ENCODE measurements around the gene IREB2. TPM values are rescaled to one million over a fixed set of nuclear protein-coding genes. Genes with fewer than 3 reads are reported as not detected.
A peak's percentile ranks its signal among the peaks of the same experiment; 100 is the strongest.

The IREB2 gene
- total RNA-seq, 2 donors from 2014 or later, result 52.4 to 59.9 TPM

DNA sequence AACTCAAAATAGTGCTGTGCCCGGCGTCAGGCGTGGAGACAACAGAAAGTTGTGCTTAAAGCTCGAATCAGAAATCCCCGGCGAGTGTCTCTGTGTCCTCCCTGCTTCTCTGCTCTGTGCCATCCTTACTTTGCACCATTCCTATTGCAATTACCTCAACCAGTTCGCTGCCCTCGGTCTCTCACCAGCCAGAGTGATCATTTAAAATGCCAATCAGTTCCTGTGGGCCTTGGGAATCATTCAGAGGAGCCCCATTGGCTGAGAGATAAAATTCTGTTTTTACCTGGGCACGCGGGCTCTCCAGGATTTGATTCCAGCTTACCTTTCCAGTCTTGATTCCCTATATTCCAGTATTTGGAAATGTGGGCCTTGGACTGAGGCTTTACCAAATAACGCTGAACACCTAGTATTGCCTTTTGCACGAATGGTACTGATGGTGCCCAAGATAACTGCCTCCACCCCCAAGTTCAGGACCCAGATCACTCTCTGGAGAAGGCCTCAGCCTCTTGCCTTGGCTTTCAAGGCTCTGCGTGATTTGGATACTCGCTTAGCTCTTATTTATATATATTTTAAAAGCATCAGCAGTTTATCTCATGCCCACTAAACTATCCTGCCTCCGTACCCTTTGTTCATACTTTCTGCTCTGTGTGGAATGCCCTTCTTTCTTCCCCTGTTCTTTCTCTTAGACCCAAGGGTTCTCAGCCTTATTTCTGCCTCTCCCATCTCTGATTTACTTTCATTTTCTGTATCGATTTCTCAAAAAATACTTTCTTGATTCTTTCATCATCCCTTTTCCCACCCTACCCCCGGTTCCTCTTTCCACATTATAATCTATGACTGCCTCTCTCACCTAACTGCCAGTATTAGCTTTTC is 103.1 kb downstream of the IREB2 start:
- peak overlapping the region; percentile 86 for H3K27ac ChIP-seq
- peak overlapping the region; percentile 83 for H3K4me3 ChIP-seq
- peaks cover 13% of the 10 kb centered on the region for H3K36me3 ChIP-seq
- TF ChIP-seq, protein P1, sequence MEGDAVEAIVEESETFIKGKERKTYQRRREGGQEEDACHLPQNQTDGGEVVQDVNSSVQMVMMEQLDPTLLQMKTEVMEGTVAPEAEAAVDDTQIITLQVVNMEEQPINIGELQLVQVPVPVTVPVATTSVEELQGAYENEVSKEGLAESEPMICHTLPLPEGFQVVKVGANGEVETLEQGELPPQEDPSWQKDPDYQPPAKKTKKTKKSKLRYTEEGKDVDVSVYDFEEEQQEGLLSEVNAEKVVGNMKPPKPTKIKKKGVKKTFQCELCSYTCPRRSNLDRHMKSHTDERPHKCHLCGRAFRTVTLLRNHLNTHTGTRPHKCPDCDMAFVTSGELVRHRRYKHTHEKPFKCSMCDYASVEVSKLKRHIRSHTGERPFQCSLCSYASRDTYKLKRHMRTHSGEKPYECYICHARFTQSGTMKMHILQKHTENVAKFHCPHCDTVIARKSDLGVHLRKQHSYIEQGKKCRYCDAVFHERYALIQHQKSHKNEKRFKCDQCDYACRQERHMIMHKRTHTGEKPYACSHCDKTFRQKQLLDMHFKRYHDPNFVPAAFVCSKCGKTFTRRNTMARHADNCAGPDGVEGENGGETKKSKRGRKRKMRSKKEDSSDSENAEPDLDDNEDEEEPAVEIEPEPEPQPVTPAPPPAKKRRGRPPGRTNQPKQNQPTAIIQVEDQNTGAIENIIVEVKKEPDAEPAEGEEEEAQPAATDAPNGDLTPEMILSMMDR (IDR thresholded peaks at IDR 0.05), result no peak
- no peaks in the 10 kb centered on the region for H3K27me3 ChIP-seq
- H3K9ac ChIP-seq (ENCODE audit: low read depth in 2 of 2, low read length in 2 of 2), result peak overlapping the region; percentile 78 to 97
- intact Hi-C loops (cut with DNase I), result no loop called here
- no peaks in the 10 kb centered on the region for H3K9me3 ChIP-seq
- no peak for DNase-seq
- H3K4me1 ChIP-seq, result no peaks in the 10 kb centered on the region

DNA sequence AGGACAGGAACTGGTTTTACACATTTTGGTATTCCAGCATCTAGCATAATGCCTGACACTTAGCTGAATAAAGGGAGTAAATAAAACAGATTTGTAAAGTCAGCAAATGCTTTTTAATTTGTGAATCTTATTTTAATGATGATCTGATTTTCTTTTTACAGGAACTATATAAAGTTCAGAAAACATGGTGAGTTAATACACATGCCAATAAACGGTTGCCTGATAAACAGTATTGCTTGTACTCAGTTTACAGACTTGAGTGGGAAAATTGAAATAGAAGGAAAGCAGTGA is 103.7 kb downstream of the IREB2 start:
- Histone ChIP-seq H3K9me3 (no peaks in the 10 kb centered on the region), H3K27ac (peak overlapping the region; percentile 86), H3K36me3 (peaks cover 18% of the 10 kb centered on the region), H3K27me3 (no peaks in the 10 kb centered on the region), H3K4me1 (no peaks in the 10 kb centered on the region), H3K9ac (ENCODE audit: low read depth in 2 of 2, low read length in 2 of 2) (peak overlapping the region in 1 of 2 donors; percentile 97), H3K4me3 (peak overlapping the region; percentile 83)
- no peak for DNase-seq
- TF ChIP-seq, protein P1 (IDR thresholded peaks at IDR 0.05), result no peak
- intact Hi-C loops (cut with DNase I), result no loop called here

DNA sequence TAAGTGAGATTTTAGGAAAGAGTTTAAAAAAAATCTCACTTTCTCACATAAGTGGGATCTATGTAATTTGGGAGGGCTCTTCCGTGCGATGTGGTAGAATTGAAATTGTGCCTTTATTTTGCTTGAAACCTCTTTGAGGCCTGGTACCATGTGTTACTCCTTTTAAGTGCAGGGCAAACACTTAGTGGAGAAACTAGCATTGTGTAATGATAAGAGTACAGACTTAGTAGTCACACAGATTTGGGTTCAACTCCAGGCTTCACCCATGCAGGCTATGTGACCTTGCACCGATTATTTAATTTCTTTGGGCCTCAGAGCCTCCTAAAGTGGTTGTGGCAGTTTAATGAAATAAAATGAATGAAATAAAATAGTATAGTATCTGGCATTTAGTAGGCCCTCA is 104.6 kb downstream of the IREB2 start:
- TF ChIP-seq, protein P1 (IDR thresholded peaks at IDR 0.05), result no peak
- intact Hi-C loops (cut with DNase I), result no loop called here
- peaks cover 28% of the 10 kb centered on the region for H3K36me3 ChIP-seq

DNA sequence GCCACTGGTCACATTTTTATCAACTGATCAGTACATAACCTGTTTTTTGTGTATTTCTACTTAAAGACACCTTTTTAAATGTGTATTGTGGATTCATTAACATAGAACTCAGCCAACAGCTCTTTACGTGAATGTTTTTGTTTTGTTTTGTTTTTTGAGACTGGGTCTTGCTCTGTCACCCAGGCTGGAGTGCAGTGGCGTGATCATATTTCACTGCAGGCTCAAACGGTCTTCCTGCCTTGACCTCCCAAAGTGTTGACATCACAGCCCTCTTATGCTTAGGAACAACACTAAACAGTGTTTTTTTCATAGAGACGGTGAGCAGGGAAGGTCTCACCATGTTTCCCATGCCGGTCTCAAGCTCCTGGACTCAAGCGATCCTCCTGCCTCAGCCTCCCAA is 112.2 kb downstream of the IREB2 start:
- Histone ChIP-seq H3K9me3 (no peaks in the 10 kb centered on the region), H3K36me3 (peaks cover 25% of the 10 kb centered on the region), H3K4me3 (no peak overlapping the region), H3K27ac (no peak overlapping the region), H3K27me3 (no peaks in the 10 kb centered on the region), H3K9ac (ENCODE audit: low read depth in 2 of 2, low read length in 2 of 2) (no peak overlapping the region), H3K4me1 (no peaks in the 10 kb centered on the region)
- TF ChIP-seq, protein P1 (IDR thresholded peaks at IDR 0.05), result no peak
- DNase-seq, result no peak
- intact Hi-C loops (cut with DNase I), result no loop called here

More for the DNA sequence above, 104.6 kb downstream of the IREB2 start:
- Histone ChIP-seq H3K4me1 (no peaks in the 10 kb centered on the region), H3K27ac (no peak overlapping the region), H3K9me3 (no peaks in the 10 kb centered on the region), H3K27me3 (no peaks in the 10 kb centered on the region), H3K9ac (ENCODE audit: low read depth in 2 of 2, low read length in 2 of 2) (no peak overlapping the region), H3K4me3 (no peak overlapping the region)
- no peak for DNase-seq

DNA sequence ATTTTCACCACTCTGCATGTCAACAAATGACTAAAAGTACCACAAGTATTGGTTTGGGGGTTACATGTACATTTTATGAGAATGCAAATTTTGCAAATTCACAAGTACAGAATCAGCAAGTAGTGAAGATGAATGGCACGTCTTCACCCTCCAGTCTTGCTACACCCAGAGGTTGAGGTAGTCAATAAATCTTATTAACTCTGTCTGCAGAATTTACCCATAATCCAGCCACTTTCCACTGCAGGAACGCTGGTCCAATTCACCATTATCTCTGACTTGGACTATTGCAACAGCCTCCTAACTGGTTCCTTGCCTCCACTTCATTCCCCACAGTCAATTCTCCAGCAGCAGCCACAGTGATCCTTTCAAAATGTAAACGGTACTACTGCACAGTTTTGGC is 112.8 kb downstream of the IREB2 start:
- Histone ChIP-seq H3K27me3 (no peaks in the 10 kb centered on the region), H3K36me3 (peaks cover 19% of the 10 kb centered on the region), H3K9me3 (no peaks in the 10 kb centered on the region), H3K9ac (ENCODE audit: low read depth in 2 of 2, low read length in 2 of 2) (no peak overlapping the region), H3K4me3 (no peak overlapping the region), H3K27ac (no peak overlapping the region), H3K4me1 (no peaks in the 10 kb centered on the region)
- intact Hi-C loops (cut with DNase I), result no loop called here
- no peak for DNase-seq
- TF ChIP-seq, protein P1 (IDR thresholded peaks at IDR 0.05), result no peak

Other genes with a start within 250 kb of the IREB2 start
- gene ACSBG1, start 203.7 kb upstream of the IREB2 start, total RNA-seq, result under 1 TPM; 0.58 to 0.59 TPM
- 10 to 100 TPM; 42.6 to 54.5 TPM for gene DNAJA4, start 173.7 kb upstream of the IREB2 start, total RNA-seq
- gene SKIC8, start 138.6 kb upstream of the IREB2 start, total RNA-seq, result 10 to 100 TPM; 35.9 to 47.0 TPM
- 1 to 10 TPM; 1.3 to 1.5 TPM for gene CRABP1, start 97.9 kb upstream of the IREB2 start, total RNA-seq
- 1 to 10 TPM; 7.2 to 7.6 TPM for gene HYKK, start 69.4 kb downstream of the IREB2 start, total RNA-seq
- gene PSMA4, start 102.2 kb downstream of the IREB2 start, total RNA-seq, result 100 to 1,000 TPM; 160 to 212 TPM
- gene CHRNA5, start 127.3 kb downstream of the IREB2 start, total RNA-seq, result 10 to 100 TPM in 1 of 2 donors, 1 to 10 TPM in 1; 9.7 to 10.3 TPM
- 1 to 10 TPM; 2.0 to 3.5 TPM for gene CHRNA3, start 182.8 kb downstream of the IREB2 start, total RNA-seq
- under 1 TPM in 1 of 2 donors, not detected in 1; 0.24 TPM for gene CHRNB4, start 203.0 kb downstream of the IREB2 start, total RNA-seq

Measured in colonic mucosa (tissue), 4 donors.